K562 (cell line): ENCODE measurements around the gene SULT2B1. TPM values are rescaled to one million over a fixed set of nuclear protein-coding genes. Genes with fewer than 3 reads are reported as not detected.

Experiments used
- ARID1B ChIP-seq: fragments of 450-650 bp; IDR thresholded peaks from 2 replicates; pipeline ENCODE4 v1.6.1; 2016; ENCODE audit warnings: antibody characterized with exemption, mild to moderate bottlenecking, inconsistent platforms
- BRCA1 ChIP-seq, 2 experiments: fragments of 450-650 bp in 1 of 2; sonication (generic) in 1 of 2; formaldehyde crosslinking in 1 of 2; IDR thresholded peaks; 2 replicates each; pipeline versions ENCODE4 v1.5.0 to v1.6.1; 2017 to 2020; ENCODE audit warnings: mild to moderate bottlenecking in 1 of 2, missing genetic modification reagents in 1 of 2
- CBFB ChIP-seq: sonication (generic); formaldehyde crosslinking; IDR thresholded peaks from 2 replicates; pipeline ENCODE4 v1.4.0; 2020; ENCODE audit warnings: mild to moderate bottlenecking, missing genetic modification reagents
- CC2D1A ChIP-seq: fragments of 450-650 bp; IDR thresholded peaks from 2 replicates; pipeline ENCODE4 v1.6.1; 2017; ENCODE audit warnings: mild to moderate bottlenecking
- KLF16 ChIP-seq: IDR thresholded peaks from 2 replicates; pipeline ENCODE4 v1.6.1; 2016; ENCODE audit warnings: antibody characterized with exemption
- MITF ChIP-seq: IDR thresholded peaks from 2 replicates; pipeline ENCODE4 v1.6.1; 2014; ENCODE audit warnings: antibody characterized with exemption
- MLLT1 ChIP-seq, 2 experiments: fragments of 450-650 bp; IDR thresholded peaks; 2 replicates each; pipeline ENCODE4 v1.6.1; 2016
- NFE2L1 ChIP-seq: fragments of 450-650 bp; IDR thresholded peaks from 2 replicates; pipeline ENCODE4 v1.6.1; 2016; ENCODE audit warnings: missing genetic modification characterization, low read depth, mild to moderate bottlenecking, missing compliant biosample characterization, moderate library complexity, borderline replicate concordance
- OTX1 ChIP-seq: fragments of 450-650 bp; formaldehyde crosslinking; IDR thresholded peaks from 2 replicates; pipeline ENCODE4 v1.4.0; 2022; ENCODE audit warnings: mild to moderate bottlenecking
- SMARCA5 ChIP-seq: fragments of 450-650 bp; IDR thresholded peaks from 2 replicates; pipeline ENCODE4 v1.6.1; 2016
- TRIM25 ChIP-seq: fragments of 450-650 bp; IDR thresholded peaks from 2 replicates; pipeline ENCODE4 v1.7.0; 2016; ENCODE audit warnings: borderline replicate concordance
- ZBTB26 ChIP-seq: fragments of 450-650 bp; formaldehyde crosslinking; IDR thresholded peaks from 2 replicates; pipeline ENCODE4 v1.4.0; 2022; ENCODE audit warnings: missing genetic modification characterization
- ZBTB5 ChIP-seq: fragments of 450-650 bp; IDR thresholded peaks from 2 replicates; pipeline ENCODE4 v1.6.1; 2017; ENCODE audit warnings: antibody characterized with exemption
- ZBTB9 ChIP-seq: fragments of 450-650 bp; formaldehyde crosslinking; IDR thresholded peaks from 2 replicates; pipeline ENCODE4 v1.4.0; 2020; ENCODE audit warnings: mild to moderate bottlenecking, moderate library complexity
- ZNF766 ChIP-seq: fragments of 200-800 bp; sonication (Bioruptor generic); conservative IDR thresholded peaks from 2 replicates; pipeline ENCODE4 v1.6.1; 2016; ENCODE audit warnings: missing genetic modification characterization, missing compliant biosample characterization
- polyA plus RNA-seq, 8 experiments: library from polyadenylated mRNA; depleted of rRNA in 4 of 8; stranded (reverse) in 5 of 8; unstranded in 3 of 8; fragments of >200 nt; fragmentation: Nextera tagmentation in 2 of 8; fragmentation: Illumina TruSeq in 1 of 8; extraction: Ambion mirVana in 2 of 8; extraction: Trizol in 1 of 8; gene quantifications; 2 replicates each; pipeline versions ENCODE4 v1.2.1 to v1.2.3, GENCODE V29; 2011 to 2014; ENCODE audit warnings: inconsistent platforms in 1 of 8, missing spikeins in 1 of 8
- total RNA-seq, 7 experiments: library from RNA; depleted of rRNA in 6 of 7; stranded (reverse); fragments of >200 nt in 6 of 7; fragmentation: Illumina TruSeq in 2 of 7; extraction: Trizol in 2 of 7; gene quantifications; 2 replicates each; pipeline versions ENCODE4 v1.2.1 to v1.2.3, GENCODE V29; 2011 to 2021; ENCODE audit warnings: low replicate concordance in 1 of 7

SULT2B1 gene
- total and polyA plus RNA-seq, 9 of the 15 experiments (the other 6 are each of a cell fraction or from before 2014, with no cell fraction given), result 0.09 to 0.62 (median 0.22) TPM; not detected in 2

- TF ChIP-seq TRIM25 (peak; percentile 68; the same call in 1 of the 2 replicates), ARID1B (peak; percentile 24; the same call in 1 of the 2 replicates), ZBTB5 (no peak), OTX1 (CRISPR knock-in tag) (0 out of 2 replicates have a peak, but pooled peaks have one; percentile 59), BRCA1 (IDR thresholded peaks at IDR 0.05) (no peak), BRCA1 (CRISPR knock-in tag; IDR thresholded peaks at IDR 0.05) (no peak), ZNF766 (CRISPR knock-in tag) (no peak), MLLT1 (IDR thresholded peaks at IDR 0.05) (0 out of 4 replicates have a peak, but pooled peaks have one; percentile 13 to 51), CBFB (no peak), SMARCA5 (0 out of 2 replicates have a peak, but pooled peaks have one; percentile 45), NFE2L1 (no peak), CC2D1A (0 out of 2 replicates have a peak, but pooled peaks have one; percentile 26), ZBTB9 (CRISPR knock-in tag) (no peak), KLF16 (no peak), ZBTB26 (CRISPR knock-in tag) (peak; percentile 81; the same call in 1 of the 2 replicates), MITF (no peak)
These were observed 84.2 kb downstream of the SULT2B1 start (continued) for GRCh38 chr19:48635966-48636858.
